Liver (tissue), 9 donors: Measurements from ENCODE around the gene PDCD10. TPM values are rescaled to one million over a fixed set of nuclear protein-coding genes. Genes with fewer than 3 reads are reported as not detected.

Experiments
- DNase-seq: peaks from one replicate; pipeline ENCODE4 v3.0.0-alpha.2; 2017; ENCODE audit warnings: low spot score
- H3K27ac ChIP-seq, 2 donors: one replicate each; pipeline ENCODE4 v1.7.0; 2013; ENCODE audit warnings: inconsistent platforms in 2 of 2, low read length in 2 of 2, control low read depth in 1 of 2, low read depth in 1 of 2, mild to moderate bottlenecking in 1 of 2
- H3K27me3 ChIP-seq, 4 donors: one replicate each; pipeline versions ENCODE4 v1.6.1 to v1.7.0; 2013; ENCODE audit warnings: low read length in 3 of 4, inconsistent platforms in 1 of 4, mild to moderate bottlenecking in 1 of 4, moderate library complexity in 1 of 4; ENCODE audit not compliant: control insufficient read depth in 4 of 4, insufficient read depth in 4 of 4
- H3K36me3 ChIP-seq, 4 donors: one replicate each; pipeline versions ENCODE4 v1.6.1 to v1.7.0; 2013; ENCODE audit warnings: low read length in 3 of 4, mild to moderate bottlenecking in 3 of 4, low read depth in 1 of 4, moderate library complexity in 1 of 4; ENCODE audit not compliant: control insufficient read depth in 4 of 4, insufficient read depth in 3 of 4
- H3K4me1 ChIP-seq, 4 donors: one replicate each; pipeline versions ENCODE4 v1.6.1 to v1.7.0; 2013; ENCODE audit warnings: low read length in 3 of 4, mild to moderate bottlenecking in 3 of 4, moderate library complexity in 1 of 4; ENCODE audit not compliant: control insufficient read depth in 4 of 4, insufficient read depth in 4 of 4
- H3K4me3 ChIP-seq, 3 donors: one replicate each; pipeline versions ENCODE4 v1.6.1 to v1.7.0; 2013; ENCODE audit warnings: low read length in 3 of 3, control low read depth in 1 of 3, low read depth in 1 of 3, mild to moderate bottlenecking in 1 of 3
- H3K9ac ChIP-seq, 2 donors: one replicate each; pipeline ENCODE4 v1.7.0; 2013; ENCODE audit warnings: low read length in 2 of 2, mild to moderate bottlenecking in 2 of 2, moderate library complexity in 2 of 2, control low read depth in 1 of 2, low read depth in 1 of 2
- H3K9me3 ChIP-seq, 4 donors: one replicate each; pipeline versions ENCODE4 v1.6.1 to v1.7.0; 2013; ENCODE audit warnings: low read length in 3 of 4; ENCODE audit not compliant: control insufficient read depth in 4 of 4
- ATF3 ChIP-seq: IDR thresholded peaks from 2 replicates; pipeline ENCODE4 v1.6.1; 2016; ENCODE audit warnings: antibody characterized with exemption
- EGR1 ChIP-seq, 2 donors: IDR thresholded peaks; 2 replicates each; pipeline ENCODE4 v1.6.1; 2016 to 2018; ENCODE audit warnings: antibody characterized with exemption in 2 of 2, low read depth in 2 of 2
- FOXA1 ChIP-seq: IDR thresholded peaks from 2 replicates; pipeline ENCODE4 v1.6.1; 2016; ENCODE audit warnings: antibody characterized with exemption
- FOXA2 ChIP-seq: IDR thresholded peaks from 2 replicates; pipeline ENCODE4 v1.6.1; 2016; ENCODE audit warnings: antibody characterized with exemption
- GABPA ChIP-seq, 2 donors: IDR thresholded peaks in 1 of 2; conservative IDR thresholded peaks in 1 of 2; 2 replicates each; pipeline ENCODE4 v1.6.1; 2016; ENCODE audit warnings: antibody characterized with exemption in 2 of 2, mild to moderate bottlenecking in 1 of 2, moderate library complexity in 1 of 2
- HNF4A ChIP-seq, 2 donors: conservative IDR thresholded peaks; 2 replicates each; pipeline ENCODE4 v1.6.1; 2016; ENCODE audit warnings: antibody characterized with exemption in 2 of 2, mild to moderate bottlenecking in 2 of 2
- HNF4G ChIP-seq: IDR thresholded peaks from 2 replicates; pipeline ENCODE4 v1.6.1; 2016; ENCODE audit warnings: antibody characterized with exemption
- JUND ChIP-seq, 2 donors: IDR thresholded peaks; 2 replicates each; pipeline ENCODE4 v1.6.1; 2016; ENCODE audit warnings: antibody characterized with exemption in 2 of 2
- MAX ChIP-seq: IDR thresholded peaks from 2 replicates; pipeline ENCODE4 v1.6.1; 2016; ENCODE audit warnings: antibody characterized with exemption
- NR2F2 ChIP-seq: IDR thresholded peaks from 2 replicates; pipeline ENCODE4 v1.6.1; 2016; ENCODE audit warnings: antibody characterized with exemption
- RAD21 ChIP-seq, 2 donors: IDR thresholded peaks; 2 replicates each; pipeline ENCODE4 v1.6.1; 2016; ENCODE audit warnings: antibody characterized with exemption in 2 of 2, mild to moderate bottlenecking in 2 of 2
- REST ChIP-seq: IDR thresholded peaks from 2 replicates; pipeline ENCODE4 v1.6.1; 2016; ENCODE audit warnings: antibody characterized with exemption, mild to moderate bottlenecking
- RXRA ChIP-seq, 2 donors: IDR thresholded peaks; 2 replicates each; pipeline ENCODE4 v1.6.1; 2017 to 2018; ENCODE audit warnings: antibody characterized with exemption in 2 of 2, mild to moderate bottlenecking in 1 of 2
- SP1 ChIP-seq: IDR thresholded peaks from 2 replicates; pipeline ENCODE4 v1.6.1; 2018; ENCODE audit warnings: antibody characterized with exemption, mild to moderate bottlenecking
- TAF1 ChIP-seq: conservative IDR thresholded peaks from 2 replicates; pipeline ENCODE4 v1.6.1; 2016; ENCODE audit warnings: antibody characterized with exemption, mild to moderate bottlenecking
- YY1 ChIP-seq: IDR thresholded peaks from 2 replicates; pipeline ENCODE4 v1.6.1; 2016; ENCODE audit warnings: antibody characterized with exemption, mild to moderate bottlenecking
- ZBTB33 ChIP-seq: IDR thresholded peaks from 2 replicates; pipeline ENCODE4 v1.6.1; 2016; ENCODE audit warnings: antibody characterized with exemption
- WGBS: extraction: QIAGEN DNeasy Blood & Tissue Kit; methylation state at CpG from one replicate; pipeline ENCODE4 v1.1.7; 2013; 5-methylcytosine and 5-hydroxymethylcytosine counted together
- polyA plus RNA-seq, 2 donors: library from polyadenylated mRNA; stranded (reverse) in 1 of 2; unstranded in 1 of 2; fragments of 200-250 nt in 1 of 2; fragments of >200 nt in 1 of 2; fragmentation: Nextera tagmentation in 1 of 2; extraction: Ambion mirVana in 1 of 2; gene quantifications; one replicate each; pipeline versions ENCODE4 v1.2.1 to v1.2.3, GENCODE V29; 2013 to 2015
- total RNA-seq, 2 donors: library from RNA; depleted of rRNA; stranded (reverse); fragments of >200 nt; gene quantifications; one replicate each; pipeline ENCODE4 v1.2.3, GENCODE V29; 2014
- donor health status: healthy.
- donor health status: healthy.
- donor health status: healthy.
- donor health status: healthy.
- donor health status: healthy.

The PDCD10 gene
- total and polyA plus RNA-seq, 4 donors: 17.5 to 84.0 (median 22.5) TPM

GRCh38 chr3:167711439-167711838, 23.3 kb downstream of the PDCD10 start:
- Histone ChIP-seq H3K27me3 (no peaks in the 10 kb centered on the region), H3K4me3 (no peak overlapping the region), H3K9me3 (no peaks in the 10 kb centered on the region), H3K36me3 (peaks cover 2 to 16% (median 12%) of the 10 kb centered on the region in 4 donors), H3K4me1 (no peaks in the 10 kb centered on the region), H3K9ac (no peak overlapping the region), H3K27ac (no peak overlapping the region)
- 96% methylated on average over 1 of the region's 1 CpG for WGBS
- DNase-seq: no peak
- no peak for TF ChIP-seq FOXA2
- no peak for TF ChIP-seq TAF1
- TF ChIP-seq JUND (IDR thresholded peaks at IDR 0.05): no peak
- no peak for TF ChIP-seq HNF4A (conservative IDR thresholded peaks at IDR 0.05)
- TF ChIP-seq GABPA (IDR thresholded peaks at IDR 0.05 in 1 of 2, conservative IDR thresholded peaks at IDR 0.05 in 1 of 2): no peak
- no peak for TF ChIP-seq ZBTB33

GRCh38 chr3:167710552-167710951, 24.1 kb downstream of the PDCD10 start:
- no peak for TF ChIP-seq NR2F2
- TF ChIP-seq GABPA (IDR thresholded peaks at IDR 0.05 in 1 of 2, conservative IDR thresholded peaks at IDR 0.05 in 1 of 2): no peak
- no peak for TF ChIP-seq MAX
- TF ChIP-seq FOXA2: no peak
- no peak for TF ChIP-seq YY1
- TF ChIP-seq ZBTB33: no peak
- no peak for TF ChIP-seq JUND (IDR thresholded peaks at IDR 0.05)
- no peak for TF ChIP-seq TAF1
- TF ChIP-seq EGR1 (IDR thresholded peaks at IDR 0.05; ENCODE audit: low read depth in 2 of 2): no peak
- no peak for TF ChIP-seq HNF4G
- no peak for TF ChIP-seq FOXA1
- no peak for TF ChIP-seq SP1
- TF ChIP-seq RXRA (IDR thresholded peaks at IDR 0.05): no peak
- TF ChIP-seq REST: no peak
- TF ChIP-seq ATF3: no peak
- no peak for TF ChIP-seq RAD21 (IDR thresholded peaks at IDR 0.05)
- no peak for DNase-seq
- H3K4me1 ChIP-seq: no peaks in the 10 kb centered on the region
- H3K9ac ChIP-seq: no peak overlapping the region
- no peaks in the 10 kb centered on the region for H3K9me3 ChIP-seq
- no peak overlapping the region for H3K4me3 ChIP-seq
- H3K36me3 ChIP-seq: peaks cover 2 to 16% (median 12%) of the 10 kb centered on the region in 4 donors
- H3K27me3 ChIP-seq: no peaks in the 10 kb centered on the region
- no peak overlapping the region for H3K27ac ChIP-seq
